OCI-M2 (cell line): ENCODE measurements around the gene NBPF19.
"Not testable (repeated sequence)": the region's sequence is repeated elsewhere in the genome, so short reads cannot be mapped to it uniquely, and the experiment has no call there.

Experiments used
- DNase-seq: peaks from one replicate; lab custom pipeline; 2025; ENCODE audit not compliant: unreplicated experiment; lab: John Stamatoyannopoulos, UW

Gene NBPF19

GRCh38 chr1:149474745-149475144 lies at the start of gene NBPF19:
TSS of gene NBPF19 (plus strand) at chr1:149475045. CDS start at chr1:149475933, 888 bp downstream.
- DNase-seq = not testable (repeated sequence)

DNA sequence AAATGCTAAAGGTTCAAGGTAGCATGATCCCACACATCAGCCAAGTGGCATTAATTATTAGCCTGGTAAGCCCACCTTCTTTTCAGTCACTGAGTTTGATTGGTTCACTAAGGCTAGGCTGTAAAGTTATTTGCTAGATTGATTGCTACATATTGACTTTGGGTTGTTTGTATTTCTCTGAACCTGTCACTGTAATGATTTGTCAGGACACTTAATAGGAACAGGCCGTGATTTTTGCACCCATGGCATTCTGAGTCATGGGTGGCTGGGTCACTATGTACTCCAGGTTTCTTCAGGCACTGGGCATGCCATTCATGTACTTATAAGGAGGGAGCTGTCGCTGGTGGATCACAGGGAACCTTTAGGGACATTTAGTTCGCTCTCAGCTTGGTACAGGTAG lies 46.5 kb upstream of the NBPF19 start:
- DNase-seq = not testable (repeated sequence)

- not testable (repeated sequence) for DNase-seq
Observed at GRCh38 chr1:149445451-149445850, 29.4 kb upstream of the NBPF19 start.

- not testable (repeated sequence) for DNase-seq
Observed at GRCh38 chr1:149452196-149452595, 22.6 kb upstream of the NBPF19 start.

GRCh38 chr1:149452652-149453051 lies 22.2 kb upstream of the NBPF19 start:
- not testable (repeated sequence) for DNase-seq

DNA sequence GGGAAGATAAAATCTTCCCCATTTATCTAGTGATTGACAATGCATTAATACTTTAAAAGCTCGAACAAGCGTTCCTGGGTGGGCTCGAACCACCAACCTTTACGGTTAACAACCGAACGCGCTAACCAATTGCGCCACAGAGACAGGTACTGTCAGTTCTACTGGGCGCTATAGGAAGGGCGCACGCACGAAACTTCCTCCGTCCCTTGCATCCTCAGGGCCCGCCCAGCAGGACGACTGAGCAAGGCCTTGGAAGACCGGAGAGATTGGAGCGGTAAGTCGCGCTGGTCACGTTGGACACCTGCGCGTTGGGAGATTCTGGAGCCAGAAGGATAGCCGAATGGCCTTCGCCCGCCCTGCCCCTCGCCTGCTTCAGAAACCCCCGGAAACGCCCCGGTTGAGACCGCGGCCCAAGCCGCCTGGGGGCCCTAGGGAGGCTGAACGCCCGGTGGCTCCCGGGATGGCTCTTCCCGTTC lies 83.5 kb downstream of the NBPF19 start:
- not testable (repeated sequence) for DNase-seq

- not testable (repeated sequence) for DNase-seq
Observed at GRCh38 chr1:149561806-149562205, 87.0 kb downstream of the NBPF19 start.

DNA sequence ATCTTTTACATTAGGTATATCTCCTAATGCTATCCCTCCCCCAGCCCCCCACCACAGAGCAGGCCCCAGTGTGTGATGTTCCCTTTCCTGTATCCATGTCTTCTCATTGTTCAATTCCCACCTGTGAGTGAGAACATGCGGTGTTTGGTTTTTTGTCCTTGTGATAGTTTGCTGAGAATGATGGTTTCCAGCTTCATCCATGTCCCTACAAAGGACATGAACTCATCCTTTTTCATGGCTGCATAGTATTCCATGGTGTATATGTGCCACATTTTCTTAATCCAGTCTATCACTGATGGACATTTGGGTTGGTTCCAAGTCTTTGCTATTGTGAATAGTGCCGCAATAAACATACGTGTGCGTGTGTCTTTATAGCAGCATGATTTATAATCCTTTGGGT lies 90.6 kb downstream of the NBPF19 start:
- DNase-seq = not testable (repeated sequence)

GRCh38 chr1:149572763-149573162 lies 97.9 kb downstream of the NBPF19 start:
- not testable (repeated sequence) for DNase-seq

DNA sequence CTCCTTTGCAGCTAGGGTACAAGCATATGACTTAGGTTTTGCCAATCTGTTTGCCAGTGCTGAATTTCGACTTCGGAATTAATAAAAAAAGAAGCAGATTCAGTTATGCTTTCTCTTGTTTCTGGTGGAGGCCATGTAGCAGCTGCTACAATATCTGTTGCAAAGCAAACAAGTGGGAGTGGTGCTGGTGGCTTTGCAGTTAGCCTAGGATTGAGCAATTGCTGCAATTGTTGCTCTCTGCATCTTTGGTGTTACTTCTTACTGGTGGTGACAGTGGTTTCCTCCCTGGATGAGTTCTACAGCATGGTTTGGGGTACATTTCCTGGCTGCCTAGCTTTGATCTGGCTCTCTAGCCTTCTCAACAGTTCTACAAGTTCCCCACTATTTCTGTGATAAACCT lies 110.7 kb downstream of the NBPF19 start:
- DNase-seq = not testable (repeated sequence)
